CD8-positive, alpha-beta memory T cell (primary cell): Measurements from ENCODE around the gene MYH15. TPM values are rescaled to one million over a fixed set of nuclear protein-coding genes. Genes with fewer than 3 reads are reported as not detected.

ENCODE experiments used
- CTCF ChIA-PET: fragments of 350-600 bp; sonication (Branson Sonifier 250); formaldehyde crosslinking; loops from one replicate; lab custom pipeline; 2021; ENCODE audit warnings: antibody characterized with exemption; lab: Charles Lee
- POLR2A ChIA-PET: fragments of 350-600 bp; sonication (Branson Sonifier 250); formaldehyde crosslinking; loops from one replicate; lab custom pipeline; 2021; ENCODE audit warnings: antibody characterized with exemption; lab: Charles Lee
- DNase-seq, 5 donors: peaks; one replicate each; pipeline versions ENCODE4 v3.0.0 to v3.0.0-alpha.2; 2020 to 2022; ENCODE audit warnings: mixed read lengths in 1 of 5
- H3K27ac ChIP-seq: one replicate; pipeline ENCODE4 v1.7.0; 2013; ENCODE audit warnings: low read depth, mild to moderate bottlenecking, low read length, moderate library complexity
- H3K27me3 ChIP-seq: 2 replicates; pipeline ENCODE4 v1.7.0; 2013; ENCODE audit warnings: low read length, mild to moderate bottlenecking; ENCODE audit not compliant: insufficient read depth, poor library complexity, severe bottlenecking
- H3K36me3 ChIP-seq: 2 replicates; pipeline ENCODE4 v1.7.0; 2013; ENCODE audit warnings: mild to moderate bottlenecking, low read length, moderate library complexity; ENCODE audit not compliant: insufficient read depth
- H3K4me1 ChIP-seq: 2 replicates; pipeline ENCODE4 v1.7.0; 2013; ENCODE audit warnings: mild to moderate bottlenecking, low read length, moderate library complexity; ENCODE audit not compliant: insufficient read depth
- H3K4me3 ChIP-seq: 2 replicates; pipeline ENCODE4 v1.7.0; 2013; ENCODE audit warnings: mild to moderate bottlenecking, low read length
- H3K9me3 ChIP-seq: 2 replicates; pipeline ENCODE4 v1.7.0; 2013; ENCODE audit warnings: mild to moderate bottlenecking, low read length
- H3K27ac Mint-ChIP-seq, 8 donors: one replicate each; pipeline ENCODE4 v1.8.0; 2020 to 2021; ENCODE audit warnings: mixed read lengths in 8 of 8, mild to moderate bottlenecking in 6 of 8, inconsistent platforms in 3 of 8, moderate library complexity in 3 of 8
- H3K27me3 Mint-ChIP-seq, 2 donors: one replicate each; pipeline ENCODE4 v1.8.0; 2020 to 2021; ENCODE audit warnings: mixed read lengths in 2 of 2, mild to moderate bottlenecking in 1 of 2, moderate library complexity in 1 of 2
- H3K36me3 Mint-ChIP-seq, 3 donors: one replicate each; pipeline ENCODE4 v1.8.0; 2020 to 2021; ENCODE audit warnings: mixed read lengths in 3 of 3, inconsistent platforms in 1 of 3, mild to moderate bottlenecking in 1 of 3
- H3K4me1 Mint-ChIP-seq, 3 donors: one replicate each; pipeline ENCODE4 v1.8.0; 2020 to 2021; ENCODE audit warnings: mixed read lengths in 3 of 3, inconsistent platforms in 1 of 3, mild to moderate bottlenecking in 1 of 3
- H3K4me3 Mint-ChIP-seq, 7 donors: one replicate each; pipeline ENCODE4 v1.8.0; 2020 to 2021; ENCODE audit warnings: mixed read lengths in 7 of 7, mild to moderate bottlenecking in 6 of 7, moderate library complexity in 4 of 7, inconsistent platforms in 2 of 7
- H3K9me3 Mint-ChIP-seq, 5 donors: one replicate each; pipeline ENCODE4 v1.8.0; 2020 to 2022; ENCODE audit warnings: mixed read lengths in 5 of 5, mild to moderate bottlenecking in 3 of 5, moderate library complexity in 2 of 5, inconsistent platforms in 1 of 5
- polyA plus RNA-seq: library from polyadenylated mRNA; unstranded; fragments of 300-500 nt; fragmentation: Illumina TruSeq; gene quantifications from one replicate; pipeline ENCODE4 v1.2.3, GENCODE V29; 2021
- total RNA-seq, 2 experiments: library from RNA; stranded (reverse); gene quantifications; one replicate each; pipeline ENCODE4 v1.2.3, GENCODE V29; 2021

MYH15 gene
- total and polyA plus RNA-seq, 3 experiments from 2014 or later = 0.11 to 0.18 TPM; not detected in 1

- no peaks in the 10 kb centered on the region for H3K36me3 ChIP-seq
- ChIA-PET CTCF (interaction anchor here (0.8 kb wide), 1 partner anchor 9 kb away, joined by 3 read pairs; no protein-coding TSS in a partner anchor), POLR2A (interaction anchor here (0.5 kb wide), 1 partner anchor 169 kb away, joined by 3 read pairs; no protein-coding TSS in a partner anchor)
Observed at GRCh38 chr3:108393128-108393900, 117.1 kb downstream of the MYH15 start.

GRCh38 chr3:108391917-108392593 is 118.3 kb downstream of the MYH15 start:
- H3K4me3 Mint-ChIP-seq = no peak overlapping the region
- no peak for DNase-seq
- no peaks in the 10 kb centered on the region for H3K36me3 ChIP-seq

More at GRCh38 chr3:108393128-108393900, 117.1 kb downstream of the MYH15 start:
- H3K27me3 Mint-ChIP-seq = peaks cover 0 to 8% of the 10 kb centered on the region in 2 donors
- no peak overlapping the region for H3K4me3 ChIP-seq
- no peaks in the 10 kb centered on the region for H3K9me3 ChIP-seq
- H3K36me3 Mint-ChIP-seq = peaks cover 0 to 4% (median 0%) of the 10 kb centered on the region in 3 donors
- H3K4me3 Mint-ChIP-seq = no peak overlapping the region
- no peaks in the 10 kb centered on the region for H3K4me1 ChIP-seq
- no peak for DNase-seq
- no peaks in the 10 kb centered on the region for H3K27me3 ChIP-seq
- peaks cover 3 to 19% (median 18%) of the 10 kb centered on the region in 3 donors for H3K4me1 Mint-ChIP-seq
- H3K9me3 Mint-ChIP-seq = no peaks in the 10 kb centered on the region
- H3K27ac ChIP-seq = no peak overlapping the region
- no peak overlapping the region for H3K27ac Mint-ChIP-seq

DNA sequence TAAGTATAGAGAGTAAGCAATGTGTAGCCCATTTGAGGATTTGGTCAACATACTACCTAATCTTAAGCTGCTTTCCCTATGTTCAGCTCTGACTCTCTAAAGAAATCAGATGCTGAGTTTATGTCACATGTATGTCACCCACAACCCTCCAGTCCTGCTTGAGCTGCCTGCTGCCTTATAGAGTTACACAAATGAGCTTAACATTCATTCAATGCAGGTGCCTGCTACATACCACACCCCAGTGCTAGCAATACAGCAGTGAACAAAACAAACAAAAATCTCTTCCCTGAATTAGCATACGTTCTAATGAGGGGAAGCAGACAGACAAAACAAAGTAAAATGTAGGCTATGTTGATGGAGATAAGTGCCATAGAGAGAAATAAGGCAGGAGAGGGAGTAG is 121.0 kb downstream of the MYH15 start:
- Mint-ChIP-seq H3K4me3 (peak overlapping the region in 1 of 7 donors; percentile 2), H3K36me3 (peaks cover 0 to 4% (median 0%) of the 10 kb centered on the region in 3 donors), H3K9me3 (no peaks in the 10 kb centered on the region), H3K4me1 (peaks cover 0 to 26% (median 22%) of the 10 kb centered on the region in 3 donors), H3K27me3 (peaks cover 0 to 4% of the 10 kb centered on the region in 2 donors), H3K27ac (no peak overlapping the region)
- Histone ChIP-seq H3K27me3 (no peaks in the 10 kb centered on the region), H3K4me3 (no peak overlapping the region), H3K4me1 (no peaks in the 10 kb centered on the region), H3K9me3 (no peaks in the 10 kb centered on the region), H3K27ac (no peak overlapping the region), H3K36me3 (no peaks in the 10 kb centered on the region)
- CTCF ChIA-PET = no interaction called here
- POLR2A ChIA-PET = no interaction called here
- no peak for DNase-seq

More at GRCh38 chr3:108391917-108392593, 118.3 kb downstream of the MYH15 start:
- H3K27ac Mint-ChIP-seq = no peak overlapping the region
- ChIA-PET POLR2A (no interaction called here), CTCF (no interaction called here)
- no peaks in the 10 kb centered on the region for H3K9me3 ChIP-seq
- H3K27ac ChIP-seq = no peak overlapping the region
- H3K4me1 Mint-ChIP-seq = peaks cover 3 to 28% (median 26%) of the 10 kb centered on the region in 3 donors
- H3K27me3 Mint-ChIP-seq = peaks cover 0 to 4% of the 10 kb centered on the region in 2 donors
- no peaks in the 10 kb centered on the region for H3K4me1 ChIP-seq
- H3K4me3 ChIP-seq = no peak overlapping the region
- no peaks in the 10 kb centered on the region for H3K27me3 ChIP-seq
- H3K36me3 Mint-ChIP-seq = peaks cover 0 to 4% (median 0%) of the 10 kb centered on the region in 3 donors
- H3K9me3 Mint-ChIP-seq = no peaks in the 10 kb centered on the region

GRCh38 chr3:108388136-108389132 is 122.0 kb downstream of the MYH15 start:
- no peaks in the 10 kb centered on the region for H3K27me3 ChIP-seq
- DNase-seq = no peak
- no peaks in the 10 kb centered on the region for H3K9me3 ChIP-seq
- no peaks in the 10 kb centered on the region for H3K9me3 Mint-ChIP-seq
- H3K4me1 Mint-ChIP-seq = peaks cover 0 to 23% (median 18%) of the 10 kb centered on the region in 3 donors
- peaks cover 0 to 4% of the 10 kb centered on the region in 2 donors for H3K27me3 Mint-ChIP-seq
- ChIA-PET CTCF (no interaction called here), POLR2A (no interaction called here)
- no peaks in the 10 kb centered on the region for H3K36me3 ChIP-seq
- H3K4me3 ChIP-seq = no peak overlapping the region
- no peak overlapping the region for H3K27ac Mint-ChIP-seq
- no peaks in the 10 kb centered on the region for H3K4me1 ChIP-seq
- H3K4me3 Mint-ChIP-seq = peak overlapping the region in 2 of 7 donors; percentile 2 to 4
- no peak overlapping the region for H3K27ac ChIP-seq
- H3K36me3 Mint-ChIP-seq = peaks cover 0 to 4% (median 0%) of the 10 kb centered on the region in 3 donors

- peaks cover 0 to 4% of the 10 kb centered on the region in 2 donors for H3K27me3 Mint-ChIP-seq
- no peaks in the 10 kb centered on the region for H3K9me3 ChIP-seq
- CTCF ChIA-PET = no interaction called here
- H3K4me3 ChIP-seq = no peak overlapping the region
- no peaks in the 10 kb centered on the region for H3K4me1 ChIP-seq
- H3K27ac ChIP-seq = no peak overlapping the region
- H3K4me3 Mint-ChIP-seq = no peak overlapping the region
- POLR2A ChIA-PET = no interaction called here
- H3K9me3 Mint-ChIP-seq = no peaks in the 10 kb centered on the region
- peaks cover 0 to 4% (median 0%) of the 10 kb centered on the region in 3 donors for H3K36me3 Mint-ChIP-seq
- no peaks in the 10 kb centered on the region for H3K27me3 ChIP-seq
- DNase-seq = no peak
- H3K27ac Mint-ChIP-seq = no peak overlapping the region
- peaks cover 0 to 23% (median 18%) of the 10 kb centered on the region in 3 donors for H3K4me1 Mint-ChIP-seq
- no peaks in the 10 kb centered on the region for H3K36me3 ChIP-seq
Observed at GRCh38 chr3:108387063-108387462, 123.3 kb downstream of the MYH15 start.

- DNase-seq = no peak
- no peak overlapping the region for H3K4me3 ChIP-seq
- no peaks in the 10 kb centered on the region for H3K27me3 Mint-ChIP-seq
- H3K27me3 ChIP-seq = no peaks in the 10 kb centered on the region
- ChIA-PET CTCF (no interaction called here), POLR2A (no interaction called here)
- H3K4me3 Mint-ChIP-seq = no peak overlapping the region
- no peak overlapping the region for H3K27ac ChIP-seq
- H3K36me3 Mint-ChIP-seq = no peaks in the 10 kb centered on the region
- H3K4me1 Mint-ChIP-seq = peaks cover 0 to 11% (median 7%) of the 10 kb centered on the region in 3 donors
- H3K9me3 Mint-ChIP-seq = no peaks in the 10 kb centered on the region
- no peaks in the 10 kb centered on the region for H3K4me1 ChIP-seq
- no peaks in the 10 kb centered on the region for H3K36me3 ChIP-seq
- H3K9me3 ChIP-seq = no peaks in the 10 kb centered on the region
- no peak overlapping the region for H3K27ac Mint-ChIP-seq
Observed at GRCh38 chr3:108383306-108383705, 127.1 kb downstream of the MYH15 start.

DNA sequence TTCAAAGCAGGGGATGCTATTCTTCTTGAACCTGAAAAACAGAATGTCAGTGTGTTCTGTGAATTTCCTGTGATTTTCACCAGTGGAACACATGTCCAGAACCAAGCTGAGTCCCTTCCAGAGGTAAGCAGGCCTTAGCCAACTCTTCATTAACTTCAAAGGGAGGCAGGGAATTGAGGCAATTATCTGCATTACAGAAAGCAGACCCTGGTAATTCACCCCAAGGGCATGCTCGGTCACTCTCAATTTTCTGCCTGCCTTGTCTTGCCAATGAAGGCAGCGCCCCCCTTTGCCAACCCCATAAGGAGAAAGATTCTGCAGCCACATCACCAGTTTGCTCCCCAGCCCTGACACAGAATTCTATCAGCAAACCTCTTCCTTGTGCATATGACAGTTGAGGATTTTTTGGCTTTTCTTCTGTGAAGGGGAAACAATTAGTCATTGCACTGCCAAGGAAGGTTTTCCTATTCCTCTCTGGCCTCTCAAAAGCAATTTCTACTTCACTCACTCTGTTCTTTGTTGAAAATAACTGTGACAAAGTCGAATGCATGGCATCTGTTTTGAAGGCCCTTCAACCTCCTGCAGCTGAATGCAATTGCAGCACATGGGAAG is 128.8 kb downstream of the MYH15 start:
- Mint-ChIP-seq H3K27me3 (no peaks in the 10 kb centered on the region), H3K36me3 (no peaks in the 10 kb centered on the region), H3K9me3 (no peaks in the 10 kb centered on the region), H3K4me1 (no peaks in the 10 kb centered on the region), H3K4me3 (no peak overlapping the region), H3K27ac (no peak overlapping the region)
- Histone ChIP-seq H3K4me1 (no peaks in the 10 kb centered on the region), H3K9me3 (no peaks in the 10 kb centered on the region), H3K4me3 (no peak overlapping the region), H3K36me3 (no peaks in the 10 kb centered on the region), H3K27me3 (no peaks in the 10 kb centered on the region), H3K27ac (no peak overlapping the region)
- CTCF ChIA-PET = no interaction called here
- no peak for DNase-seq
- POLR2A ChIA-PET = no interaction called here
